ENCODE results near the gene PTGFR. TPM values are rescaled to one million over a fixed set of nuclear protein-coding genes. Genes with fewer than 3 reads are reported as not detected.

The PTGFR gene
- total and polyA plus RNA-seq, 7 donors = 0.23 to 3.0 (median 2.1) TPM

- Histone ChIP-seq H3K27ac (no peak overlapping the region), H3K9me3 (no peaks in the 10 kb centered on the region), H3K4me1 (no peaks in the 10 kb centered on the region), H3K27me3 (no peaks in the 10 kb centered on the region), H3K36me3 (no peaks in the 10 kb centered on the region), H3K4me3 (no peak overlapping the region)
- TF ChIP-seq CTCF (IDR thresholded peaks at IDR 0.05) = no peak
- TF ChIP-seq POLR2A (IDR thresholded peaks at IDR 0.05) = no peak
- TF ChIP-seq EP300 (IDR thresholded peaks at IDR 0.05) = no peak
- no peak for TF ChIP-seq POLR2AphosphoS5 (IDR thresholded peaks at IDR 0.05)
- 56 to 60% methylated on average over 2 of the region's 2 CpGs for WGBS, 2 donors
- no peak for DNase-seq
- intact Hi-C loops (cut with DNase I) = no loop called here
Measured at GRCh38 chr1:78540048-78540447, 49.3 kb downstream of the PTGFR start.

- TF ChIP-seq POLR2A (IDR thresholded peaks at IDR 0.05) (no peak), CTCF (IDR thresholded peaks at IDR 0.05) (no peak), EP300 (IDR thresholded peaks at IDR 0.05) (no peak), POLR2AphosphoS5 (IDR thresholded peaks at IDR 0.05) (no peak)
- Histone ChIP-seq H3K4me3 (no peak overlapping the region), H3K9me3 (no peaks in the 10 kb centered on the region), H3K27ac (no peak overlapping the region), H3K36me3 (no peaks in the 10 kb centered on the region), H3K4me1 (no peaks in the 10 kb centered on the region), H3K27me3 (no peaks in the 10 kb centered on the region)
- intact Hi-C loops (cut with DNase I) = no loop called here
- DNase-seq = no peak
Measured at GRCh38 chr1:78541479-78541878, 50.7 kb downstream of the PTGFR start.

- H3K4me3 ChIP-seq = no peak overlapping the region
- intact Hi-C loops (cut with DNase I) = no loop called here
- 51 to 84% methylated on average over 3 of the region's 3 CpGs for WGBS, 2 donors
Measured at GRCh38 chr1:78543941-78544643, 53.3 kb downstream of the PTGFR start.

GRCh38 chr1:78547081-78547480 is 56.3 kb downstream of the PTGFR start:
- Histone ChIP-seq H3K36me3 (no peaks in the 10 kb centered on the region), H3K4me1 (no peaks in the 10 kb centered on the region), H3K27ac (no peak overlapping the region), H3K27me3 (no peaks in the 10 kb centered on the region), H3K4me3 (no peak overlapping the region), H3K9me3 (peaks cover 0 to 9% (median 0%) of the 10 kb centered on the region in 4 donors)
- no peak for DNase-seq
- TF ChIP-seq CTCF (IDR thresholded peaks at IDR 0.05) (no peak), POLR2A (IDR thresholded peaks at IDR 0.05) (no peak), EP300 (IDR thresholded peaks at IDR 0.05) (no peak), POLR2AphosphoS5 (IDR thresholded peaks at IDR 0.05) (no peak)
- intact Hi-C loops (cut with DNase I) = no loop called here
- WGBS, 2 donors = 55 to 67% methylated on average over 1 of the region's 1 CpG

More at GRCh38 chr1:78543941-78544643, 53.3 kb downstream of the PTGFR start:
- H3K9me3 ChIP-seq = no peaks in the 10 kb centered on the region
- no peak for TF ChIP-seq EP300 (IDR thresholded peaks at IDR 0.05)
- TF ChIP-seq POLR2AphosphoS5 (IDR thresholded peaks at IDR 0.05) = no peak
- no peak for TF ChIP-seq POLR2A (IDR thresholded peaks at IDR 0.05)
- no peak for TF ChIP-seq CTCF (IDR thresholded peaks at IDR 0.05)
- H3K27me3 ChIP-seq = no peaks in the 10 kb centered on the region
- H3K36me3 ChIP-seq = no peaks in the 10 kb centered on the region
- no peak overlapping the region for H3K27ac ChIP-seq
- no peak for DNase-seq
- H3K4me1 ChIP-seq = no peaks in the 10 kb centered on the region

- H3K27ac ChIP-seq = no peak overlapping the region
- H3K4me1 ChIP-seq = no peaks in the 10 kb centered on the region
- DNase-seq = no peak
- intact Hi-C loops (cut with DNase I) = no loop called here
- peaks cover 0 to 9% (median 2%) of the 10 kb centered on the region in 4 donors for H3K9me3 ChIP-seq
- H3K4me3 ChIP-seq = no peak overlapping the region
- TF ChIP-seq EP300 (IDR thresholded peaks at IDR 0.05) (no peak), POLR2AphosphoS5 (IDR thresholded peaks at IDR 0.05) (no peak), POLR2A (IDR thresholded peaks at IDR 0.05) (no peak), CTCF (IDR thresholded peaks at IDR 0.05) (no peak)
- WGBS, 2 donors = 29 to 53% methylated on average over 3 of the region's 3 CpGs
- H3K36me3 ChIP-seq = no peaks in the 10 kb centered on the region
- no peaks in the 10 kb centered on the region for H3K27me3 ChIP-seq
Measured at GRCh38 chr1:78549331-78549730, 58.6 kb downstream of the PTGFR start.
